DOHH2 (cell line): ENCODE measurements around the gene PRG2.

Experiments
- H3F3A ChIP-seq: fragments of 200-600 bp; sonication (generic), shearing (Covaris generic); 2 replicates; pipeline ENCODE4 v1.6.0; 2016; ENCODE audit warnings: antibody characterized with exemption, mild to moderate bottlenecking; ENCODE audit not compliant: control insufficient read depth, insufficient read depth
- H3K27ac ChIP-seq: fragments of 200-600 bp; sonication (generic); 2 replicates; pipeline ENCODE4 v1.5.1; 2014; ENCODE audit warnings: low read depth, mild to moderate bottlenecking, low read length, moderate library complexity
- H3K27me3 ChIP-seq: fragments of 200-600 bp; sonication (generic); 2 replicates; pipeline ENCODE4 v1.6.1; 2014; ENCODE audit warnings: mild to moderate bottlenecking, low read length, mixed read lengths; ENCODE audit not compliant: control insufficient read depth
- H3K36me3 ChIP-seq: fragments of 200-600 bp; sonication (generic); 2 replicates; pipeline ENCODE4 v1.6.1; 2014; ENCODE audit warnings: mild to moderate bottlenecking, low read length, moderate library complexity, mixed read lengths; ENCODE audit not compliant: control insufficient read depth
- H3K4me1 ChIP-seq: fragments of 200-600 bp; sonication (generic); 2 replicates; pipeline ENCODE4 v1.6.1; 2014; ENCODE audit warnings: mild to moderate bottlenecking, low read length, mixed read lengths; ENCODE audit not compliant: control insufficient read depth
- H3K4me2 ChIP-seq: fragments of 200-600 bp; sonication (generic); 2 replicates; pipeline ENCODE4 v1.6.0; 2014; ENCODE audit warnings: mild to moderate bottlenecking, low read length, moderate library complexity
- H3K4me3 ChIP-seq: fragments of 200-600 bp; sonication (generic); 2 replicates; pipeline ENCODE4 v1.5.1; 2014; ENCODE audit warnings: mild to moderate bottlenecking, low read length, mixed read lengths
- H3K79me2 ChIP-seq: fragments of 200-600 bp; sonication (generic); 2 replicates; pipeline ENCODE4 v1.6.1; 2014; ENCODE audit warnings: mild to moderate bottlenecking, low read length, mixed read lengths; ENCODE audit not compliant: control insufficient read depth
- H3K9me2 ChIP-seq: fragments of 200-600 bp; sonication (generic); replicated peaks from 2 replicates; pipeline ENCODE4 v1.6.1; 2014; ENCODE audit warnings: mild to moderate bottlenecking, low read length, mixed read lengths; ENCODE audit not compliant: control insufficient read depth
- H3K9me3 ChIP-seq: fragments of 200-600 bp; sonication (generic); 2 replicates; pipeline ENCODE4 v1.6.1; 2014; ENCODE audit warnings: antibody characterized with exemption, low read length, mixed read lengths; ENCODE audit not compliant: control insufficient read depth, insufficient read depth
- H4K20me1 ChIP-seq: fragments of 200-600 bp; sonication (generic); 2 replicates; pipeline ENCODE4 v1.6.0; 2014; ENCODE audit warnings: low read depth, mild to moderate bottlenecking, antibody characterized with exemption, low read length, moderate library complexity; ENCODE audit not compliant: control insufficient read depth, insufficient read depth
- CTCF ChIP-seq: fragments of 200-600 bp; sonication (generic); IDR thresholded peaks from one replicate; pipeline ENCODE4 v1.5.1; 2014; ENCODE audit warnings: antibody characterized with exemption, mild to moderate bottlenecking, low read depth, low read length; ENCODE audit not compliant: poor library complexity, severe bottlenecking
- EZH2phosphoT487 ChIP-seq: fragments of 200-600 bp; sonication (generic); IDR thresholded peaks from 2 replicates; pipeline ENCODE4 v1.6.1; 2017; ENCODE audit warnings: borderline replicate concordance, mild to moderate bottlenecking, antibody characterized with exemption, low read length, moderate library complexity, mixed read lengths

Gene PRG2

GRCh38 chr11:57407010-57407920 lies 16.8 kb upstream of the PRG2 start:
- Histone ChIP-seq H3K9me3 (no peaks in the 10 kb centered on the region), H3K4me1 (peaks cover 8% of the 10 kb centered on the region; the same call in 1 of the 2 replicates), H3K9me2 (no peaks in the 10 kb centered on the region), H3K79me2 (no peaks in the 10 kb centered on the region), H4K20me1 (peaks cover 12% of the 10 kb centered on the region; the same call in 1 of the 2 replicates), H3K4me2 (no peak overlapping the region), H3K4me3 (no peak overlapping the region), H3K27ac (no peak overlapping the region), H3F3A (peaks cover 57% of the 10 kb centered on the region), H3K27me3 (no peaks in the 10 kb centered on the region), H3K36me3 (peaks cover 71% of the 10 kb centered on the region)
- TF ChIP-seq CTCF (no peak), EZH2phosphoT487 (no peak)

GRCh38 chr11:57406337-57406904 lies 16.0 kb upstream of the PRG2 start:
- Histone ChIP-seq H4K20me1 (peaks cover 13% of the 10 kb centered on the region; the same call in 1 of the 2 replicates), H3K4me2 (no peak overlapping the region), H3K36me3 (peaks cover 64% of the 10 kb centered on the region), H3F3A (peaks cover 53% of the 10 kb centered on the region), H3K4me3 (no peak overlapping the region), H3K9me3 (no peaks in the 10 kb centered on the region), H3K4me1 (peaks cover 8% of the 10 kb centered on the region; the same call in 1 of the 2 replicates), H3K27ac (no peak overlapping the region), H3K9me2 (no peaks in the 10 kb centered on the region), H3K79me2 (no peaks in the 10 kb centered on the region), H3K27me3 (no peaks in the 10 kb centered on the region)
- no peak for TF ChIP-seq CTCF
- no peak for TF ChIP-seq EZH2phosphoT487

GRCh38 chr11:57405271-57405860 lies 14.9 kb upstream of the PRG2 start:
- Histone ChIP-seq H3F3A (peaks cover 45% of the 10 kb centered on the region), H3K9me3 (no peaks in the 10 kb centered on the region), H3K27ac (no peak overlapping the region), H3K36me3 (peaks cover 54% of the 10 kb centered on the region), H3K4me1 (peaks cover 8% of the 10 kb centered on the region; the same call in 1 of the 2 replicates), H3K4me2 (no peak overlapping the region), H3K79me2 (no peaks in the 10 kb centered on the region), H4K20me1 (peaks cover 15% of the 10 kb centered on the region; the same call in 1 of the 2 replicates), H3K27me3 (no peaks in the 10 kb centered on the region), H3K9me2 (no peaks in the 10 kb centered on the region), H3K4me3 (no peak overlapping the region)
- TF ChIP-seq EZH2phosphoT487 (no peak), CTCF (no peak)
